NT2/D1 (cell line): ENCODE measurements around the gene RBP7.
"Not testable (repeated sequence)": the region's sequence is repeated elsewhere in the genome, so short reads cannot be mapped to it uniquely, and the experiment has no call there.

Experiments
- SUZ12 ChIP-seq: IDR thresholded peaks from 2 replicates; pipeline ENCODE4 v1.6.1; 2011; ENCODE audit not compliant: insufficient read length, insufficient read depth; ENCODE audit errors: extremely low read depth
- YY1 ChIP-seq: IDR thresholded peaks from 2 replicates; pipeline ENCODE4 v1.6.1; 2011; ENCODE audit not compliant: insufficient read length, insufficient read depth
- ZNF274 ChIP-seq: IDR thresholded peaks from 2 replicates; pipeline ENCODE4 v1.6.1; 2011; ENCODE audit warnings: mild to moderate bottlenecking, low read depth, low read length

DNA sequence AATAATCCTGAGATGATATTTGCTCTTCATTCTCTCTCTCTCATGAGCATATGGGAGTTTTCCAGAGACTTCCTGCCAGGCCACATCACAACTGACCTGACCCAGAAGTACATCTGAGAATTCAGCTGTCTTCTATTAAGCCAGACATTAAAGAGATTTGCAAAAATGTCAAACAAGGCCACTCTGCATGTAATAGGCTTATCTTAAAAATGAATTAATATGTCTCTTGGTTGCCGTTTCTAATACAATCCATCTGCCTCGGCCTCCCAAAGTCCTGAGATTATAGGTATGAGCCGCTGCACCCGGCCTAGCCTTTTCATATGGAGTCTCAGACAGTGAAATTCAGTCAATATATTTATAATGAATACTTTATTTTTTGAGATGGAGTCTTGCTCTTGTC is 25.0 kb downstream of the RBP7 start:
- not testable (repeated sequence) for TF ChIP-seq SUZ12, YY1, ZNF274
